Ishikawa (cell line): ENCODE data around the gene IFIT5.

Experiments
- CEBPB ChIP-seq: IDR thresholded peaks from 2 replicates; pipeline ENCODE4 v1.6.1; 2012
- CREB1 ChIP-seq: IDR thresholded peaks from 2 replicates; pipeline ENCODE4 v1.6.1; 2012; ENCODE audit warnings: low read depth
- EGR1 ChIP-seq: IDR thresholded peaks from 2 replicates; pipeline ENCODE4 v1.6.1; 2012
- EP300 ChIP-seq: IDR thresholded peaks from 2 replicates; pipeline ENCODE4 v1.6.1; 2012; ENCODE audit warnings: borderline replicate concordance
- FOXM1 ChIP-seq: IDR thresholded peaks from 2 replicates; pipeline ENCODE4 v1.6.1; 2012; ENCODE audit warnings: low read depth, borderline replicate concordance
- MAX ChIP-seq: IDR thresholded peaks from 2 replicates; pipeline ENCODE4 v1.6.1; 2012
- NFIC ChIP-seq: IDR thresholded peaks from 2 replicates; pipeline ENCODE4 v1.6.1; 2012
- RAD21 ChIP-seq: IDR thresholded peaks from 2 replicates; pipeline ENCODE4 v1.6.1; 2012; ENCODE audit warnings: low read depth
- REST ChIP-seq: IDR thresholded peaks from 2 replicates; pipeline ENCODE4 v1.6.1; 2012; ENCODE audit warnings: low read depth, mild to moderate bottlenecking
- TAF1 ChIP-seq: IDR thresholded peaks from 2 replicates; pipeline ENCODE4 v1.6.1; 2012; ENCODE audit warnings: low read depth, mild to moderate bottlenecking
- TCF12 ChIP-seq: IDR thresholded peaks from 2 replicates; pipeline ENCODE4 v1.6.1; 2012; ENCODE audit warnings: low read depth
- TEAD4 ChIP-seq: IDR thresholded peaks from 2 replicates; pipeline ENCODE4 v1.6.1; 2012
- USF1 ChIP-seq: IDR thresholded peaks from 2 replicates; pipeline ENCODE4 v1.6.1; 2012
- YY1 ChIP-seq: IDR thresholded peaks from 2 replicates; pipeline ENCODE4 v1.6.1; 2012; ENCODE audit warnings: low read depth
- ZBTB7A ChIP-seq: IDR thresholded peaks from 2 replicates; pipeline ENCODE4 v1.6.1; 2012; ENCODE audit warnings: low read depth

IFIT5 gene

GRCh38 chr10:89414146-89414878 is at the start of gene IFIT5:
Gene IFIT5, plus strand, starts transcription at chr10:89414568. Its CDS starts 231 bp downstream, at chr10:89414799.
- TF ChIP-seq ZBTB7A (no peak), EGR1 (no peak), NFIC (no peak), MAX (no peak), TAF1 (no peak), TEAD4 (no peak), CREB1 (no peak), RAD21 (no peak), REST (no peak), EP300 (no peak), USF1 (no peak), TCF12 (no peak), YY1 (no peak), FOXM1 (no peak), CEBPB (no peak)

GRCh38 chr10:89367529-89367928 is 46.8 kb upstream of the IFIT5 start:
- no peak for TF ChIP-seq CREB1
- TF ChIP-seq RAD21: no peak
- no peak for TF ChIP-seq NFIC
- no peak for TF ChIP-seq REST
- no peak for TF ChIP-seq TEAD4
- no peak for TF ChIP-seq YY1
- no peak for TF ChIP-seq CEBPB
- TF ChIP-seq FOXM1: no peak
- TF ChIP-seq MAX: no peak

GRCh38 chr10:89368129-89368528 is 46.2 kb upstream of the IFIT5 start:
- TF ChIP-seq YY1: no peak
- no peak for TF ChIP-seq TEAD4
- TF ChIP-seq EP300: no peak
- no peak for TF ChIP-seq CREB1
- no peak for TF ChIP-seq FOXM1
- TF ChIP-seq CEBPB: no peak
- TF ChIP-seq REST: no peak

- TF ChIP-seq RAD21 (peak; percentile 87), CREB1 (no peak)
Observed at GRCh38 chr10:89369156-89370105, 44.9 kb upstream of the IFIT5 start.

- no peak for TF ChIP-seq ZBTB7A
- no peak for TF ChIP-seq TAF1
- no peak for TF ChIP-seq EGR1
- TF ChIP-seq NFIC: no peak
- TF ChIP-seq YY1: no peak
- no peak for TF ChIP-seq CEBPB
- TF ChIP-seq USF1: no peak
- no peak for TF ChIP-seq FOXM1
- TF ChIP-seq CREB1: no peak
- TF ChIP-seq TCF12: no peak
Observed at GRCh38 chr10:89371079-89371478, 43.3 kb upstream of the IFIT5 start.
